IPS-20b (cell line): ENCODE results near the gene HDDC3.
"Not testable (repeated sequence)": the region's sequence is repeated elsewhere in the genome, so short reads cannot be mapped to it uniquely, and the experiment has no call there.

Experiments
- H3K27ac ChIP-seq: one replicate; pipeline ENCODE4 v1.5.1; 2013; ENCODE audit warnings: low read length
- H3K27me3 ChIP-seq: 2 replicates; pipeline ENCODE4 v1.6.1; 2013; ENCODE audit warnings: mild to moderate bottlenecking, low read length, inconsistent platforms; ENCODE audit not compliant: insufficient read depth
- H3K36me3 ChIP-seq: 2 replicates; pipeline ENCODE4 v1.6.1; 2013; ENCODE audit warnings: low read depth, mild to moderate bottlenecking, inconsistent platforms, low read length, moderate library complexity; ENCODE audit not compliant: insufficient read depth
- H3K4me1 ChIP-seq: 2 replicates; pipeline ENCODE4 v1.6.1; 2013; ENCODE audit warnings: mild to moderate bottlenecking, control low read depth, inconsistent platforms, low read length, moderate library complexity; ENCODE audit not compliant: insufficient read depth
- H3K4me3 ChIP-seq: 2 replicates; pipeline ENCODE4 v1.5.1; 2013; ENCODE audit warnings: mild to moderate bottlenecking, low read length, inconsistent platforms
- H3K9ac ChIP-seq: 2 replicates; pipeline ENCODE4 v1.6.1; 2013; ENCODE audit warnings: low read depth, mild to moderate bottlenecking, inconsistent platforms, low read length, moderate library complexity
- H3K9me3 ChIP-seq: 2 replicates; pipeline ENCODE4 v1.6.1; 2013; ENCODE audit warnings: mild to moderate bottlenecking, low read depth, low read length, inconsistent platforms; ENCODE audit not compliant: insufficient read depth

HDDC3 gene

DNA sequence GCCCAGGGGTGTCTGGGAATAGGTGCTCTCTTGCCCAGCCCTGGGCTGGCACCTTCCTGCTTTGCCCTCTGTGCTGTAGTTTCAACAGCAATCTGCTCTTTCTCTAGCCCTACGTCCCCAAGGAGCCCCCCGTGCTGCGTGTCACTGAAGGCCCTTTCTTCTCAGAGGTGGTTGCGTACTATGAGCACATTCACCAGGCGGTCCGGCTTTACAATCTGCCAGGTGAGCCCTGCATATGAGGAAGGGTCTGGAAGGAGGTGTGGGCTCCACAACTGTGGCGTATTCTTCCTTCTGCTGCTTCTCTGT is 19.6 kb downstream of the HDDC3 start:
- H3K36me3 ChIP-seq: peaks cover 8% of the 10 kb centered on the region

DNA sequence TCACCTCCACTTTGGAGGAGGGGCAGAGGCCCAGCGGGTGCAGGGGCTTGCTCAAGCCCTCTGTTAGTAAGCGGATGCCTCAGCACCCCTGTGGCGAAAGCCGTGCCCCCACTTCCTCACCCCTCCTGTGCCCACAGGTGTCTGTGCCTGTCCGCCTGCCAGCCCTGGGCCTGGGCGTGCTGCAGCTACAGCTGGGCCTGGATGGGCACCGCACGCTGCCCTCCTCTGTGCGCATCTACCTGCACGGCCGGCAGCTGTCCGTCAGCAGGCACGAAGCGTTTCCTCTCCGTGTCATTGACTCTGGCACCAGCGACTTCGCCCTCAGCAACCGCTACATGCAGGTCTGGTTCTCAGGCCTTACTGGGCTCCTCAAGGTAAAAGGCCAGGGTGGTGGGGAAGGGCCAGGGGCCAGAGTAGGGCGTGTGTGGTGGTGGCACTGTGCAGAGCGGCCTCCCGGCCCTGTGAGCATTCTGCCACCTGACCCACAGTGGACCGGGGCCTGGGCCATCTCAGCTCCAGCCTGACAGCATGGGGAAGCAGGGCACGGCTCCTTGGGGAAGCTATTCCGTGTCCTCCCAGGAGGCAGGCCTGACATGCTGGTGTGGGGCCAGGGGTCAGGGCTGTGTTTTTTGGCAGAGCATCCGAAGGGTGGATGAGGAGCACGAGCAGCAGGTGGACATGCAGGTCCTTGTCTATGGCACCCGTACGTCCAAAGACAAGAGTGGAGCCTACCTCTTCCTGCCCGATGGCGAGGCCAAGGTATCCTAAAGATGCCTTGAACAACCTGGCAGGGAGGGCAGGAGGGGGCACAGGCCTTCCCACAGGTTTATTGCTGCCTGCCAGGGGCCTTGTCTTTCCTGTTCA is 20.2 kb downstream of the HDDC3 start:
- no peaks in the 10 kb centered on the region for H3K9me3 ChIP-seq
- no peaks in the 10 kb centered on the region for H3K27me3 ChIP-seq
- H3K4me1 ChIP-seq: no peaks in the 10 kb centered on the region
- H3K27ac ChIP-seq: no peak overlapping the region
- H3K4me3 ChIP-seq: no peak overlapping the region
- H3K9ac ChIP-seq: no peak overlapping the region
- peaks cover 8% of the 10 kb centered on the region for H3K36me3 ChIP-seq

More for the DNA sequence above, 19.6 kb downstream of the HDDC3 start:
- Histone ChIP-seq H3K27me3 (no peaks in the 10 kb centered on the region), H3K4me1 (no peaks in the 10 kb centered on the region), H3K9me3 (no peaks in the 10 kb centered on the region), H3K4me3 (no peak overlapping the region), H3K27ac (no peak overlapping the region), H3K9ac (no peak overlapping the region)

DNA sequence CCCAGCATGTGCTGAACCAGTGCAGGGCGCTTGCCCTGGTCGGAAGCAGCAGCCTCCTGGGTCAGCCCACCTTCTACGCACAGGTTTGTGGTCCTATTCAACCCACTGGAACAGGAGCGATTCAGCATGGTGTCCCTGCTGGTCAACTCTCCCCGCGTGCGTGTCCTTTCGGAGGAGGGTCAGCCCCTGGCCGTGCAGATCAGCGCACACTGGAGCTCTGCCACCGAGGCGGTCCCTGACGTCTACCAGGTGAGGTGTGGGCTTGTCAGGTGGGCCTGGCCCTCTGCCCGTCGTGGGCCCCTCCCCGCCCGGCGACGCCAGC is 21.1 kb downstream of the HDDC3 start:
- Histone ChIP-seq H3K36me3 (peaks cover 8% of the 10 kb centered on the region), H3K9ac (no peak overlapping the region), H3K4me1 (no peaks in the 10 kb centered on the region), H3K27me3 (no peaks in the 10 kb centered on the region), H3K27ac (no peak overlapping the region), H3K9me3 (no peaks in the 10 kb centered on the region), H3K4me3 (no peak overlapping the region)

DNA sequence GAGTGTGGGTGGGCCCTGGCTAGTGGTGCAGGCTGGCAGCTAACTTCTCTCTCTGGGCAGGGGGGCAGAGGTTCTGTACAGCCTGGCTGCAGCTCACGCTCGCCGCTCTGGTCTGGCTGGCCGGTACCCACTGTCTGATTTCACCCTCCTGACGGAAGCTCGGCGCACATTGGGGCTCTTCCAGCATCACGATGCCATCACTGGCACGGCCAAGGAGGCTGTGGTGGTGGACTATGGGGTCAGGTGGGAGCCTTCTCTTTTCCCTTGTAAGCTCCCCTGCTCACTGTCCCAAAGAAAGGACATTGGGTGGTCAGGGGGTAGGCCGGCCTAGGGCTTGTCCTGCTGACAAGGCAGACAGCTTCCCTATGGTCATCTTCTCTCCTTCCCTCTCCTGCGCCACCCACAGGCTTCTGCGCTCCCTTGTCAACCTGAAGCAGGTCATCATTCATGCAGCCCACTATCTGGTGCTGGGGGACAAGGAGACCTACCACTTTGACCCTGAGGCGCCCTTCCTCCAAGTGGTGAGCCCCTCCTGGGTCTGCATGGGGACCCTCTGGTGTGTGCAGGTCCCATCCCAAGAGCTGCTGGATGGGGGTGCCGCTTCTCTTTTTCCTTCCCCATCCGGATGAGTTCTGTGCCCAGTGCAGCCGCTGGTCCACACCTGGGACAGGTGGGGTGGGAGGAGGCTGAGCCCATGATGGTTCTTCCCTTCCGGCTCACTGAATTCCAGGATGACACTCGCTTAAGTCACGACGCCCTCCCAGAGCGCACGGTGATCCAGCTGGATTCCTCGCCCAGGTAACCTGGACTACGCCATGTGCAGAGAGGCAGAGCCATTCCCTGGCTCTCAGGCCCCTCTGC is 21.7 kb downstream of the HDDC3 start:
- H3K36me3 ChIP-seq: peaks cover 8% of the 10 kb centered on the region
- no peaks in the 10 kb centered on the region for H3K4me1 ChIP-seq
- no peak overlapping the region for H3K27ac ChIP-seq
- H3K4me3 ChIP-seq: no peak overlapping the region
- H3K9ac ChIP-seq: no peak overlapping the region
- no peaks in the 10 kb centered on the region for H3K27me3 ChIP-seq
- no peaks in the 10 kb centered on the region for H3K9me3 ChIP-seq

DNA sequence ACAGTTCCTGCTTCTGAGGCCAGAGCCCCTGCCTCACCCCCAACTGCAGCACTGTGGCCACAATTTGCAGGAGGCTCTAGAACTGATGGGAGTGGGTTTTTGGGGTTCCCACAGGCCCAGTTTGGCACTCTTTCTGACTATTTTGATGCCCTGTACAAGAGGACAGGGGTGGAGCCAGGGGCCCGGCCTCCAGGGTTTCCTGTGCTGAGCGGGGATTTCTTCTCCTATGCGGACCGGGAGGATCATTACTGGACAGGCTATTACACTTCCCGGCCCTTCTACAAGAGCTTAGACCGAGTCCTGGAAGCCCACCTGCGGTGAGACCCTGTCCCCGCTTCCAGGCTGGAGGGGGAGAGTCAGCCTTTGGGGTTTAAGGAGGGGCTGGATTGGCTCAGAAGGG is 22.4 kb downstream of the HDDC3 start:
- H3K27me3 ChIP-seq: peaks cover 1% of the 10 kb centered on the region; the same call in 1 of the 2 replicates
- H3K9me3 ChIP-seq: no peaks in the 10 kb centered on the region
- H3K27ac ChIP-seq: no peak overlapping the region
- H3K4me1 ChIP-seq: no peaks in the 10 kb centered on the region
- H3K36me3 ChIP-seq: peaks cover 8% of the 10 kb centered on the region
- no peak overlapping the region for H3K9ac ChIP-seq
- H3K4me3 ChIP-seq: no peak overlapping the region

DNA sequence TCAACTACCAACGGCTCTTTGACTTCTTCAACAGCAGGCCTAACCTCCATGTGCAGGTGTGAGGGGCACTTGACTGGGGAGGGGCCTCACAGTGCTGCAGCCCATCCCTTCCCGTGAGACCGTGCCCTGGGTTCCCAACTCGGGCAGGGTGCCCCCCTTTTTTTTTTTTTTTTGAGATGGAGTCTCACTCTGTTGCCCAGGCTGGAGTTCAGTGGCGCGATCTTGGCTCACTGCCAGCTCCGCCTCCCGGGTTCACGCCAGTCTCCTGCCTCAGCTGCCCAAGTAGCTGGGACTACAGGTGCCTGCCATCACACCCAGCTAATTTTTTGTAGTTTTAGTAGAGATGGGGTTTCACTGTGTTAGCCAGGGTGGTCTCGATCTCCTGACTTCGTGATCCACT is 22.9 kb downstream of the HDDC3 start:
- H3K36me3 ChIP-seq: not testable (repeated sequence)

DNA sequence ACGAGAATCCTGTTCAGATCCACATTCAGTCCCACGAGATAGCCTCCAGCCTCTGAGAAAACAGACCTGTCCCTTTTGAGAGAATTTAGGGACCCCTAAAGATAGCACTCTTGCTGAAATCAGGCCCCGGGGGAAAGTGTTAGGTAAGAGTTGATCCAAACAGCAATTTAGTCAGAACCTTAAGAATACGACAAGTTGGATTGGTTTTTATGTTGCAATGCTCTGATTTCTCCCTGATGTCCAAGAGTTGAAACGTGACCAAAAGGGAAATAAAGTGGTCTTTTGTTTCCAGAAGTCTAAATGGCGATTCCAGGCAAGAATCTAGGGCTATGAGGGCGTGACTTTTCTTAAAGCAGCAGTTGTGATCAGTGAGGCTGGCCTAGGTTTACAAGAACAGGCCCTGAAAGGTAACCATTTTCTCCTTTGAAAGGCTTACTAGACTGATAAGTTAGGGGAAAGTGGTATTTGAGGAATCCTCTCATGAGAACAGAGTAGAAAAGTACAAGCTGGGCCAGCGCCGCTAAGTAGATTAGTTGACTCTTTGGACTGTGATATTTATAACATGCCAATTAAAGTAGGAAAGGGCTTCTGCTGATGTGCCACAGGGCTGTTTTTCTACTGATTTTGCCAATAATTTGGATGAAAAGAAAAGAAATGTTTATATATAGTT is 24.4 kb downstream of the HDDC3 start:
- Histone ChIP-seq H3K9me3 (no peaks in the 10 kb centered on the region), H3K36me3 (peaks cover 3% of the 10 kb centered on the region), H3K27ac (no peak overlapping the region), H3K4me3 (no peak overlapping the region), H3K9ac (no peak overlapping the region), H3K4me1 (peaks cover 4% of the 10 kb centered on the region; the same call in 1 of the 2 replicates), H3K27me3 (peaks cover 19% of the 10 kb centered on the region)

More for the DNA sequence above, 22.9 kb downstream of the HDDC3 start:
- H3K27ac ChIP-seq, H3K27me3 ChIP-seq, H3K4me1 ChIP-seq, H3K9ac ChIP-seq, H3K9me3 ChIP-seq, H3K4me3 ChIP-seq: not testable (repeated sequence)

DNA sequence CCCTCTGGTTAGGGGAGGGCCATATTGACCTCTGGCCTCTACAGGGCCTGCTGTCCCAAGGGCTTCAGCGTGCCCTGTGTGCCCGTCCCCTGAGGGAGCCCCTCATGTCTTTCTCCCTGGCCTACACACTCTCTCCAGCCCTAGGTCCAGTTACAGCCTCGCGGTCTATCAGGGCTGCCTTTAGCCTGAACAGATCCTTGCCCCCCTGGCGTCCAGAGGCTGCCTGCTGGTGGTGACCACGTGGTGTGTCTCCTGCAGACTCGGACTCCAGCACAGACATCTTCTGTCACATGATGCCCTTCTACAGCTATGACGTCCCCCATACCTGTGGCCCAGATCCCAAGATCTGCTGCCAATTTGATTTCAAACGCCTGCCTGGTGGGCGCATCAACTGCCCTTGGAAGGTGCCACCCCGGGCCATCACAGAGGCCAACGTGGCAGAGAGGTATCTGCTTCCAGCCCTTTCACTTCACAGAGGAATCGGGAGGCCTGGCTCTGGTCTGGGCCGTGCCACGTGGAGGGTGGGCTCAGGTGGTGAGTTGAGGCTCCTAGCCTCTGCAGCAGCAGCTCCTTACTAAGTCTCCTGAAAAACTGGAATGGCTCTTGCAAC is 25.2 kb downstream of the HDDC3 start:
- Histone ChIP-seq H3K27ac (no peak overlapping the region), H3K36me3 (no peaks in the 10 kb centered on the region; the same call in 1 of the 2 replicates), H3K9ac (no peak overlapping the region), H3K27me3 (peaks cover 19% of the 10 kb centered on the region), H3K4me1 (peaks cover 4% of the 10 kb centered on the region; the same call in 1 of the 2 replicates), H3K9me3 (no peaks in the 10 kb centered on the region), H3K4me3 (no peak overlapping the region)

DNA sequence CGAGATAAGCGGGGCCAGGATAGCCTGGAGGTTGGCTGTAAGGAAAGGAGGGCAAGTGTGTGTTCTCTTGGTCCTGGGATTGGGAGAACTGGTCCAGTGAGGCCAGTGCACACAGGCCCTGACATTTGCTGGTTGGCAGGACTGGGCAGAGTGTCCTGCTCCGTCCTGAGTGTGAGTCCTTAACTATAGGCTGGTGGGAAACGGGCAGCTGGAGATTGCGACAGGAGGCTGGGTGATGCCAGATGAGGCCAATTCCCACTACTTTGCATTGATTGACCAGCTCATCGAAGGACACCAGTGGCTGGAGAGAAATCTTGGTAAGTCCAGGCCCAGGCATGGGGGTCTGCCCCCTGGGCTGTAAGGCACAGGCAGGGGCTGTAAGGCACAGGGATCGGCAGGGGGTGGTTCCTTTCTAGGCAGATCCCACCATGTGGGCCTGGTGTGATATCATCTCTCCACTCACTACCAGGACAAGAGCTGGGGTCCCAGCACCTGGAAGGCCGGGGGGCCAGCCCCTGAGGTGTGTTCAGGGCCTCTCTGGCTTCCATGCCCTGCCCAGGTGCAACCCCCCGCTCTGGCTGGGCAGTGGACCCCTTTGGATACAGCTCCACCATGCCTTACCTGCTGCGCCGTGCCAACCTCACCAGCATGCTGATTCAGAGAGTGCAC is 26.0 kb downstream of the HDDC3 start:
- Histone ChIP-seq H3K4me1 (peaks cover 9% of the 10 kb centered on the region; the same call in 1 of the 2 replicates), H3K9ac (no peak overlapping the region), H3K36me3 (no peaks in the 10 kb centered on the region; the same call in 1 of the 2 replicates), H3K9me3 (no peaks in the 10 kb centered on the region), H3K4me3 (no peak overlapping the region), H3K27ac (no peak overlapping the region), H3K27me3 (peaks cover 27% of the 10 kb centered on the region)

DNA sequence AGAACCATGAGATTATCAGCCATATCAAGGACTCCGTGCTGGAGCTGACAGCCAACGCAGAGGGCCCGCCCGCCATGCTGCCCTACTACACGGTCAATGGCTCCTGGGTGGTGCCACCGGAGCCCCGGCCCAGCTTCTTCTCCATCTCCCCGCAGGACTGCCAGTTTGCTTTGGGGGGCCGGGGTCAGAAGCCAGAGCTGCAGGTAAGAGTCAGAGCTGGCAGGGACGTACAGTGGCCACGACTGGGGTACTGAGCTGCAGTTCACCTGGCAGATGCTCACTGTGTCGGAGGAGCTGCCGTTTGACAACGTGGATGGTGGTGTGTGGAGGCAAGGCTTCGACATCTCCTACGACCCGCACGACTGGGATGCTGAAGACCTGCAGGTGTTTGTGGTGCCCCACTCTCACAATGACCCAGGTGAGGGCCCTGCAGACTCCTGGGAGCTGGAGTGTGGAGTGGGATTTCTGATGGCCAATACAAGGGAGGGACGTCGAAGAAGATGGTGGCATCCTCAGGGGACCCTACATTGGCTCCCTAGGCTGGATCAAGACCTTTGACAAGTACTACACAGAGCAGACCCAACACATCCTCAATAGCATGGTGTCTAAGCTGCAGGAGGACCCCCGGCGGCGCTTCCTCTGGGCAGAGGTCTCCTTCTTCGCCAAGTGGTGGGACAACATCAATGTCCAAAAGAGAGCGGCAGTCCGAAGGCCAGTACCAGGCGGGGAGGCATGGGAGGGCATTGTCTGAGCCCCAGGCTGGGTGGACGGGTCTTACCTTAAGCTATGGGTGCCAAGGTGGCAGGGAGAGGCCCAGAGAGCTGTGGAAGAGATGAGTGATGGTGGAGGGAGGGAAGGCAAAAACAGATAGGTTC is 26.8 kb downstream of the HDDC3 start:
- H3K27ac ChIP-seq: no peak overlapping the region
- H3K4me3 ChIP-seq: no peak overlapping the region
- peaks cover 9% of the 10 kb centered on the region; the same call in 1 of the 2 replicates for H3K4me1 ChIP-seq
- H3K36me3 ChIP-seq: no peaks in the 10 kb centered on the region; the same call in 1 of the 2 replicates
- peaks cover 30% of the 10 kb centered on the region for H3K27me3 ChIP-seq
- no peaks in the 10 kb centered on the region for H3K9me3 ChIP-seq
- no peak overlapping the region for H3K9ac ChIP-seq
